SKM-1 (cell line): ENCODE measurements around the gene PTPRE.

ENCODE experiments used
- DNase-seq: peaks from one replicate; lab custom pipeline; 2025; ENCODE audit not compliant: unreplicated experiment; lab: John Stamatoyannopoulos, UW

PTPRE gene

DNA sequence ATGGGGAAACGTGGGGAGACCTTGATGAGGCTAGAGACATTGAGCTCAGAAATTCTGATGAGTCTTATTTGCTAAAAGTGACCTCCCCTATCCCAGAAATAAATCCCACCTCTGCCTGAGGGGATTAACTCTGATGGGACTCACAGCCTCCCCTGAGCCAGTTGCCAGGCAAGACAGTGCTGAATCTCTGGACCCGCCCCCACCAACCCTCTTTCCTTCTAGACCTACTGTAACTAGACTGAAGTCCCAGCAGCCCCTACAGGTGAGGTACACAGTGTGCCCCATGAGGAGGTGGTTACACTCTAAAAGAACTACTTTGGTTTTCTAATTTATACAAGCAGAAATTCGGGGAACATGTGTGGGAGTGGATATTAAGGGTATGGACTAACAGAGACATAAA is 42.9 kb downstream of the PTPRE start:
- DNase-seq: no peak

DNA sequence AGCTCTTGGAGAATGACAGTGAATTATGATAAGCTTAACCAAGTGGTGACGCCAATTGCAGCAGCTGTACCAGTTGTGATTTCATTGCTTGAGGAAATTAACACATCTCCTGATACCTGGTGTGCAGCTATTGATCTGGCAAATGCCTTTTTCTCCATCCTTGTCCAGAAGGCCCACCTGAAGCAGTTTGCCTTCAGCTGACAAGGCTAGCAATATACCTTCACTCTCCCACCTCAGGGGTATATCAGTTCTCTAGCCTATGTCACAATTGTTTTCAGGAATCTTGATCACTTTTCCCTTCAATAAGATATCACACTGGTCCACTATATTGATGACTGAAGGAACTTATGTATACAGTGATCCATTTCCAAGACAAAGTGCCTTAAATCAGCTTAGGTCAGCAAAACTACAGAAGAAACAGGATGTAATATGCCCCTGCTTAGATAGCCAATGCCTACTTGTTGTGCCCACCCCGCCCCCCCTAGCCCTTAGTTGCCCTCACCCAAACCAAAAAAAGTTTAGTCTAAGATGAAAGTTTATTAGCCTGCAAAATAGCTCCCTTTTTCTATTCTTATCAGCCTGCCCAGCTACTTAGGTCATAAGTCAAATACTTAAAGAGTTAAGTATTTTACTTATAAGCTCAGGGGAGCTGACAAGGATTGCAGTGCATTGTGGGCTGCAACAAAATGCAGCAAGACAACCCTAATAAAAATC is 45.1 kb downstream of the PTPRE start:
- no peak for DNase-seq

DNA sequence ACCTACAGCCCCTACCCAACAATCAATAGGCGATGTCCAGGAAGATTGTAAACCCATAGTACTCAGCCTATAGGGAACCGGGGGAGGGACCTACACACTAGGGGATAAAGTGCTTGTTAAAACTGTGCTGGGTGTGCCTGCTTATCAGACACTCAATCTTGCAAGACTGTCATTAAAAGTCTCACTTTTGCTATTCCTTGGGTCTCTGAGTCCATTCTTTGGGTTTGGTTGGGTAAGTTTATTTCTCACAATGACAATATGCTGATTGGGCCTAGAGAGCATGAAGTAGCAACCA is 45.6 kb downstream of the PTPRE start:
- no peak for DNase-seq

DNA sequence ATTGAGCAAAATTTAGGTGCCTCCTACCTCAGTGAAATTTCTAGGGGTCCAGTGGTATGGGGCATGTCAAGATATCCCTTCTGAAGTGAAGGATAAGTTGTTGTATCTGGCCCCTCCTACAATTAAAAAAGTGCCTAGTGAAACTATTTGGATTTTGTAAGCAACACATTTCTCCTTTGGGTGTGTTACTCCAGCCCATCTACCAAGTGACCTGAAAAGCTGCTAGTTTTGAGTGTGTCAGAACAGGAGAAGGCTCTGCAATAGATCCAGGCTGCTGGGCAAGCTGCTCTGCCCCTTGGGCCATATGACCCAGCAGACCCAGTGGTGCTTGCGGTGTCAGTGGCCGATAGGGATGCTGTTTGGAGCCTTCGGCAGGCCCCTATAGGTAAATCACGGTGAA is 46.0 kb downstream of the PTPRE start:
- no peak for DNase-seq

DNA sequence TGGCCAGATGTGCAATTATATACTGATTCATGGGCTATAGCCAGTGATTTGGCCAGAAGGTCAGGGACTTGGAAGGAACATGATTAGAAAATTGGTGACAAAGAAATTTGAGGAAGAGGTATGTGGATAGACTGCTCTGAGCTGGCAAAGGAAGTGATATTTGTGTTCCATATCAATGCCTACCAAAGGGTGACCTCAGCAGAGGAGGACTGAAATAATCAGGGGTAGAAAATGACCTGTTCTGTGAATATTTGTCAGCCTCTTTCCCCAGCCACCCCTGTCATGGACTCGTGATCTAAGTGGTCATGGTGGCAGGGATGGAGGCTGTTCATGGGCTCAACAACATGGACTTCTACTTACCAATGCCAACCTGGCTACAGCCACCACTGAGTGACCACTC is 47.0 kb downstream of the PTPRE start:
- DNase-seq: no peak

DNA sequence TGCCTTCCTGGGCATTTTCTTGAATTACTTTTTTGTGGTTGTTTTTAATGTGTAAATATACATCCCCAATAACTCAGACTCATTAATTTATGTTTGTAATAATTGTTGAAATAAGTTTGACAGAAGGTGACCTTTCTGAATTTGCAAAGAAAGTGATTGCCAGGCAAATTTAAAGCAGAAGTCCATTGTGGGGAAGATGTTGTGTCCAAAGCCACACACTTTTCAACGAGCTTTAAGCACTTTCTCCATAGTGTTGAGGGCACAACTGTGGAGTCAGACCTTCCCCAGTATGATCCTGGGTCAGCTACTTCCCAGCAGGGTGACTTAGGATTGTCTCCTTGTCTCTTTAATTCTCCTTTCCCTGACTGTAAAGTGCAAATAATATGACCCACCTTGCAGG is 52.5 kb downstream of the PTPRE start:
- no peak for DNase-seq

DNA sequence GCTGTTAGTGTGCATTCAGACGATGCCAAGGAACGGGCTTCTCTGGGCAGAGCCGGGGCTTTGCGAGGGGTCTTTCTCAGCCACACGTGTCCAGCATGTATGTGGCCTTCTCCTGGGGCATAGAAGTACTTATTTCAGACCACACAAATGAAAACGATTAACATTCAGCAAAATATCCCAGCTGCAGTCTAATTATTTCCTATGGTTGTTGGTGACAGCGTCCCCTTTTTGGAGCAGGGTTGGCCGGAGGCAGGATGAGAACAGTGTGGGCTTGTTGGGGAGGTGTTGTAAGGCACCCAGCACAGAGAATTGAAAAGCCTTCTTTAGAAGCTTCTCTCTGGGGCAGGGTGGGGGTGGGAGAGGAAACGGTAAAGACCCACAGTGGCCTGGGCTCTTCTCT is 54.2 kb downstream of the PTPRE start:
- DNase-seq: no peak

DNA sequence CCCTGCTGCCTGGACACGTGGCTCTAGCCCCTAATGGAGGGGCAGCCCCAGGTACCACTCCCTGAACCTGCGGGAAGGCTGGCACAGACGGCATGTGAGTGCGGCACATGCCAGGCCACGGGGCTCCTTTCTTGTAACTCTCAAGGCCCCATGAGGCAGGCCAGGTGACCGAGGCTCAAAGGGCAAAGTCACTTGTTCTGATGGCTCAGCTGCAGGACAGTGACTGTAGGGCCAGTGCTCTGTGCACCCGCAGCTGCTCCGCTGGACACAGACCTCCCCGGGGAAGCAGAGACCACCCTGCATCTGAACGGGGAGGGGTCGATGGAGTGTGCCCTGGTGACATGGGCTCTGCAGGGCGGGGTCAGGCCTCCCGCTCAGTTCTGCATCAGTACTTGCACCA is 55.3 kb downstream of the PTPRE start:
- DNase-seq: no peak

DNA sequence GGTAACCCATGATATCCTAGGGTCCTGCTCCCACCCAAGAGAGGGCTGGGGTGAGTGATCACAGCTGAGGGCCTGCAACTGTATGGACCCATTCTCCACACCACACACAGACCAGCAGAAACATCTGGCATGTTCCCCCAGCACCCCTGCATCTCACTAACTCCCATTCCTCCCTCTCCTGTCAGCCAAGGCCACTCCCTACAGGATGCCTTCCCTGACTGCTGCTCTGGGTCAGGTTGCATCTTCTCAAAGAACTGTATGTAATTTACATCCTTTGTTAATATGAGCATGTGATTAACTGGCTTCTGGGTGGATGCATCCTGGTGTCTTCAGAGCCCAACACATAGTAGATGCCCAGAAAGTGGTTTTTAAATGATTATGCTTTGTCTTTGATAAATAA is 56.2 kb downstream of the PTPRE start:
- DNase-seq: no peak

DNA sequence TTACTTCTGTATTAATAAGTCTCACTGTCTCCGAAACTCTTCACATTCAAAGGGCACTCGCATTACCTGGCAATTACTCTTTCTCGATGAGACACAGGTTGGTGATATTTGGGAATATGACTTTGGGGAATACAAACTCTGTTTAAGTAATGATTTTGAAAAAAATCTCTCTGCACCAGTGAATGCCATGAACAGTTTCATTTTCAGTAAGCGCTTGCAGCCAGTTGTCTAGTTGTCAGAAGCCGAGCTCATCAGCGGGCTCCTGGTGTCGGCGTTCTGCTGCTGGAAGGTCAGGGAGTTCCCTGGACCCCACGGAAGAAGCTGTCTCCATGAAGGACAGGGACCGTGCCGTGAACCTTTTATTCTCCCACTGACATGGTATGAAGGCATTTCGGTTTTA is 57.7 kb downstream of the PTPRE start:
- no peak for DNase-seq

DNA sequence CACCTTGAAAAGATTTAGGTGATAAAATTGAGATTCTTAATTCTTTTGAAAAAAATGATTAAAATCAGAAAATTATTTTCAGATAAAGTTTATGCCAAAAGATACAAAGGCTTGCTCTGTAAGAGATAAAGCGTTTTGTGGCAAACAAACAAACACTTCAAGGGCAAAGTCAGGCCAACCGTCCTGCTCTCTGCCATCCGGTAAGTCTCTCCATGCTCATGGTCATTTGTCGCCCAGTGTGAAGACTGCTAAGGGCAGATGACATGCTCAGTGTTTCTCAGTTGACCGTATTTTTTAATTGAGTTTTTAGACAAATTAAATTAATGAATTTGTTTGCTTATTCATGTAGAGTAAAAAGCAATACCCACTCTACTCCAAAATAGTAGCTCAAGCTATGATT is 60.0 kb downstream of the PTPRE start:
- no peak for DNase-seq

DNA sequence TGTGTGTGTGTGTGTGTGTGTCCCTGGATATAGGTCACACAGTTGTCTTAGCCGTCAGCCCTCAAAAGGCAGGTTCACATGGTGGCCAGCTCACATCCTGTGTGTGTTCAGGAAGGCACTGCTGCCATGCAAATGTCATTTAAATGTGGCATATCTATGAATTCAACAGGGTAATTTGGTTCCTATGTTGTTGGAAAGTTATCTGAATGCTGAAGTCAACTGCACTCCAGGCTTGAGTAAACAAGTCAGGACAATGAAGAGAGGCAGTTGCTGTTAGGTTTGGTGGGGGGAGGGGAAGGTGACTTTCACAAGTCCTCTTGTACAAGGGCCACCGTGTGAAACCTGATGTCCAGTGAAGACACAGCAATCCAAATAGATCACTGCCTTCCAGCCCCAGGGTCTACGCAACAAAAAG is 61.1 kb downstream of the PTPRE start:
- DNase-seq: no peak

DNA sequence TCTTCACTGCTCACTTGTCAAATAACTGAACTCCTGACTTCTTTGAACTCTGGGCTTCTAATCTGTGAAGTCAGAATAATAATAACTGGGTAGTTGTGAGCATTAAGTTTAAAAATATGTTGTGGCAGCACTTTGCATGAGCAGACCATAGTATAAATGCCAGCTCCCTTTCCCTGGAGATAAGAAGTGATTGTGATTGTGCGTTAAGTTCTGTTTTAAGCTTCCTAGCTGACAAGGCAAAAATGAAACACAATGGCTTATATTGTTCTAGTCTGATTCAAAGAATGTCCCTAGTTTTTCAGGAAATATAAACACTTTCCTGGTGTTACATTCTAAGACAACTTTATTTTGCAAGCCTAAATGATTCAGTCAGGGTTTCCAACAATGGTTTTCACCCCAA is 61.8 kb downstream of the PTPRE start:
- DNase-seq: no peak

DNA sequence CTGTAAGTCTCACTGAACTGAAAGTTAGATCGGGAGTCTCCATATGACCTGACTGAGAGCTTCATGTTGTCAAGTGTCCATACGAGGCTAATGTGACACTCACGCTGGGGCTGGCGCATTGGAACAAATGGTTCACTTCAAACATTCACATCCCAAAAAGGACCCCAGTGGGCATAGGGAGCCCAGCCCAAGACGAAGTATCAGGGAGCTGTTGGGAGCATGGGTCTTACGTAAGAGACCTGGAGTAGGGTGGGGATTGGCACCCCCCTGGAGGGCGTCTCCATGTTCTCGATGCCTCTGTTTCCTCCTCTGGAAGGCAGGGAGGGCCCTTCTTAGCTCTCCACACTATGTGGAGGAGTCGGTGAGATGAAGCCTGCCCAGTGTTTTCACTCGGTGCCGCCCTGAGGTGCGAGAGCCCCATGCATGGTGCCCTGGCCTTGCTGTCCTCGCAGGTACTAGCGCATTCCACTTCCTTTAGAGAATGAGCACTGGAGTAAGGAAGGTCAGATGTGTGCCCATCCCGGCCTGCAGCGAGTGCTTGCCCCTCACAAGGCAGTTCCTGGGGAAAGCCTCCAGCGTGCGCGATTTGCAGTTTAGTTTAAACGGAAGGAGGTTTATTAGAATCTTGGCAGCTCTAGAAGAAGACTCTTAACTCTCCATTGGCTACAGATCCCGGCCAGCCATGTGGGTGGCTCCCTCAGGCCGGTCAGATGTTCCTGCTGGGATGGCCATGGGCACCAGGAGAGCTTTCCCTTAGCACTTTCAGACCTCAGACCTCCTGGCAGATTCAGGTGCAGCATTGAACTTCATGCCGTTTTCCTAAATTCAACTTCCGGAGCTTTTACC is 64.4 kb downstream of the PTPRE start:
- DNase-seq: no peak

DNA sequence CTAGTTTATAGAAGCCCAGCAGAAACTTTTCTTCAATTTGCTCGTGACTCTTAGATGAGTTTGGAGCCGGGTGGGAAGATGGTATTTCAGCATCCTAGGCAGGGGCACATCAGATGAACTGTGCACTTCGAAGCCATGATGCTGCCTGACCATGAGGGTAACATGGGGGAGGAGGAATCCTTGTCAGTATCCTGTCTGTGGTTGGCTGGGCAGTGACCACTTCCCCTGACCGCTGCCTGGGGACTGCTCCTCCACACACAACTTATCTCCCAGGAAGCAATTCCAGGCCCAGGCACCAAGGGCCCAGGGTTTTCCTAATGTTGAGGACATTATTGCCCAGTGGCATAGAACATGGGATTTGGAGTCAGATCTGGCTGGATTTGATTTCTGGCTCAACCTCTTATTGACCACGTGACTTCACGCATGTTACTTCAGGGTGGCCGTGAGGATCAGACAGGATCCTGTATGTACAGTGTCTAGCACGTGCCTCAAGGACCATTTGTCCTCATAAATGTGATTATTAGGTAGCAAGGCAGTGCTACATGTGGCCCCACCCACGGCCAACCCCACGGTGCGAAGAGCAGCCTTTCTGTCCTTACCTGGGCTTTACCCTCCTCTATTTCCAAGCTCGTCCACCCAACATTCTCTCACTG is 65.2 kb downstream of the PTPRE start:
- no peak for DNase-seq

DNA sequence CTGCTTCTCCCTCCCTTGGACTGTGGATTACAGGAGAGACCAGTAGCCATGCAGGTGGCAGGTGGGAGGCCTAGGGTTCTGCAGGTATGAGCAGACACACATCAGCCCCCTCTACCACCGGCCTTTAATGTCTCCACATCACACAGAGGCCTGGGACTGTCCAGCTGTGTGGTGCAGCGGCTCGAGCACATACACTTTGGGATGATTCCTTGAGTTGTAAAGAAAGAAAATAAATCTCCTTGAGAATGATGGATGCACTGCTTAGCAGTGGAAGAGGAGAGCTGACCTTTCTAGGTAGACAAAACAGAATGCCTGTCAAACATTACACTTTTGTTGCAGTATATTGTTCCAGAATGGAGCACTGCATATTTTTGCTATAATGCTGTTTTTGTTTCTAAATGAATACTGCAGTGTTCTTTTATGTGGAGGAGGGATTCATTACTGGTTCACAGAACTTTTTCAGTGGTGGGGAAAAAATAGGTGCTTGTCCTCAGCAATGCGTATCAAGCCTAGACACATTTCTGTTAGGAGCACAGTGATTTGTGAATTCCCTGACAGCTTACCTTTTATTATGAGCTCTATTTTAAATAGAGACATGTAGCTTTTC is 66.0 kb downstream of the PTPRE start:
- no peak for DNase-seq

DNA sequence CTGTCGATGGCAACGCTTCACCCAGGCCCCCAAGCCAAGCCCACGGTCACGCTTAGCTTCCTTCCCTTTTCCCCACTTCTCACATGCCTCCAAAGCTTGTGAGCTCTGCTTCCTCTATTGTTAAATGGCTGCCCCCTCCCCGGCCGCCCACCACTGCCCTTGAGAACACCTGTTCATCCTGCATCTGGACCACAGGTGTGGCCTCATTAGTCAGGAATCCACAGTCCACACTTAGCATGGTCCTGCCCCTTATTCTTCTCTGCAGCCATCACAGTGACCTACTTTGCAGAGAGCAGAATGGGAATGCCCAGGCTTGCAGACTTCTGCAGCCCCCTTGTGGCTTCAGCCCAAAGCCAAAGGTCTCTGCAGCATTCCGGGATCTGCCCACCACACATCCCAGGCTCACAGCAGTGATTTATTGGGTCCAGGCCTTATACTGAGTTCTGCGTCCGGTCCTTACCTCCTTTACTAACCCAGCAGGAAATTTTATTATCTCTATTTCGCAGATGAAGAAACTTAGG is 66.9 kb downstream of the PTPRE start:
- DNase-seq: no peak

DNA sequence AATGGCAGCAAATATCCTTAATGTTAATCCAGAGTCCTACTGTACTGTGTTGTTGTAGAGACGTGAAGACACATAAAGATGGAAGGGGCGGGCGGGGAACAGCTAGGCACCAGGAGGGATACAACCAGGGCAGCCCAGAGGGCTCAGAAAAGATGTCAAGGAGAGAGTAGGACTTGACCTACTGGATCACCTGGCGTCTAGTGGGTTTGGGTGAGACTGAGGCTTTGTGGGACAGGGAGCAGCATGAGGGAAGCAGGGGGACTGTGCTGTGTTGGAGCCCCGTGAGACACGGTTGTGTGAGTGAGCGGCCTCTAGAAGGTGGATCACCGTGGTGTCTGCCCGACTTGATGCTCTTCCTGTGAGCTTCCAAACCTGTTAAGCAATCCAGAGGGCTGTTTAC is 68.0 kb downstream of the PTPRE start:
- DNase-seq: no peak

DNA sequence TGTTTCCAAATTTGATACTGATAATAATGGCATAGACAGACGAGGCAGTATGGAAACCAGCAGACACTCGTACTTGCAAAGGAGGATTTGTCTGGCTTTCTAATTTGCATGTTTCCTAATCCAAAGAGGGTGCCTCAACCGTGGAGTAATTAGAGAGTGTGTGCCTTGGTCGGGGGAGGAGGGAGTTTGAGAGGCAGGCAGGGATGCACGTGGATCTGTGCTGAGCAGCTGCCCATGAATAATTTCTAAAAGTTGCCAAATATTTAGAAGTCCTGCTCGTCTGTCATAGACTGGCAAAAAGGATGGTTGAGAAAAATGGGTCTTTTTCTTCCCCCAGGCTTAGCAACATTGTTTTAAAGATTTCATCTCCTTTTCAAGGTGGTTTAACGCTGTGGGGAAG is 69.4 kb downstream of the PTPRE start:
- peak; percentile 15 for DNase-seq

DNA sequence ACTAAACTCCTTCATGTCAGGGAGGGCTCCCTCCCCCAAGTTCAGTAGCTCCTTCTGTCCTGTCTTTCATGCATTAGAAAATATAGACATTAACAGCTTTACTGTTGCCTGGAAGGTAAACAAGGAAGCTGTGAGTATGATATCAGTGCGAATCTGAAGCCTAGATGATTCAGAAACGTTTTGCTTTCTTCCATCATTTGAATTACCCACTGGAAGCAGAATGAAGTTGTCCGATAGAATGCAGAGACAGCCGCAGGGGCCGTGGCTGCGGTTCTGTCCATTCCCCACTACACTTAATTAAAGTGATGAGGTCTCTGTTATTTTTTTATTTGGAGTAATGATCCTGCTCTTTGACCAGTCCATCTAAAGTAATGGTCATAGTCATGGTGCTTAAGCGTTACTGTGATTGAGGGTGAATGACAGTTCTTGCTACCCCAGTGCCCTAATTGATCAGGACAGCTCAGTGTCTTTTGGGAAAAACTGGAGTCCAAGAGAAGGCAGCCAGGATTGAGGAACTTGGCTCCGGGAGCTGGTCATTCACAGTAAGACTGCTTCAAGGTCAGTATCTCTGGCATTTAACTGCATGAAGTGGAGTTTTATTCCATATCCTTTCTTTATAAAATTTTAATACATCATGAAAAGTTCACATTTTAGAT is 69.9 kb downstream of the PTPRE start:
- no peak for DNase-seq

DNA sequence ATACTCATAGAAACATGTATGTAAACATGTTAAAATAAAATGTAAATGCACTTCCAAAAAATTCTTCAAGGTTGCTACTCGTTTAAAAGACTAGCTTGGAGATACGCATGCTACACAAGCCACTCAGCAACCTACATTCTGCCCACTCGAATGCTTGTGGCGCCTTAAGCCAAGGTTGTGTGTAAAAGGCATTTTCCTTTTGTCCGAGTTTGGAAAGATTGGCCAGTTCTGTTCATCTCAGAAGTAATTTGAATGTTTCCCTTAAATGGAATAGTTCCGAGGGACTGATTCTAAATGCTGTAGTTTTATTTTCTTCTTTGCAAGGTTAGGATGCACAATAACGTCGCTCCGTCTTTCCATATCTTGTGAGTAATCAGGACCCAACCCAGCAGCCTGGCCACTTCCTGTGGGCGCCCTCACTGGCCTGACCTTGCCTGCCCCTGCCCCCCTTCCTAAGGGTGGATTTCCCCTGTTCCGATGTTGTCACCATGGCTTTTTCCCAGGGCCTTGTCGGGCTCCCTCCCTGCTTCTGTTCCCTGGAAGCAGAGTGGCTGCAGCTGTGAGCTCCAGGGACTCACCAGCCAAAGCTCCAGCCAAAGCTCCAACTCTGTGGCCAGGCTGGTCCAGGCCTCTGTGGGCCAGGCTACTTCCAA is 70.6 kb downstream of the PTPRE start:
- DNase-seq: no peak
